IgD-negative memory B cell (primary cell): ENCODE data around the gene HBZ. TPM values are rescaled to one million over a fixed set of nuclear protein-coding genes. Genes with fewer than 3 reads are reported as not detected.
A peak's percentile ranks its signal among the peaks of the same experiment; 100 is the strongest.
"Not testable (repeated sequence)": the region's sequence is repeated elsewhere in the genome, so short reads cannot be mapped to it uniquely, and the experiment has no call there.

ENCODE experiments used
- H3K27ac Mint-ChIP-seq, 3 donors: one replicate each; pipeline ENCODE4 v1.8.0; 2020 to 2022; ENCODE audit warnings: mild to moderate bottlenecking in 3 of 3, mixed read lengths in 3 of 3, moderate library complexity in 1 of 3
- H3K27me3 Mint-ChIP-seq: one replicate; pipeline ENCODE4 v1.8.0; 2021; ENCODE audit warnings: mixed read lengths
- H3K36me3 Mint-ChIP-seq: one replicate; pipeline ENCODE4 v1.8.0; 2020; ENCODE audit warnings: mild to moderate bottlenecking, mixed read lengths
- H3K4me1 Mint-ChIP-seq, 3 donors: one replicate each; pipeline ENCODE4 v1.8.0; 2020 to 2022; ENCODE audit warnings: mixed read lengths in 3 of 3, mild to moderate bottlenecking in 1 of 3
- H3K4me3 Mint-ChIP-seq, 4 donors: one replicate each; pipeline ENCODE4 v1.8.0; 2020 to 2022; ENCODE audit warnings: mild to moderate bottlenecking in 4 of 4, mixed read lengths in 4 of 4, moderate library complexity in 3 of 4
- H3K9me3 Mint-ChIP-seq, 3 donors: one replicate each; pipeline ENCODE4 v1.8.0; 2020 to 2021; ENCODE audit warnings: mixed read lengths in 3 of 3, mild to moderate bottlenecking in 1 of 3
- polyA plus RNA-seq: library from polyadenylated mRNA; unstranded; fragments of 300-500 nt; fragmentation: Illumina TruSeq; gene quantifications from one replicate; pipeline ENCODE4 v1.2.3, GENCODE V29; 2021

Gene HBZ
- polyA plus RNA-seq, 1 donor from 2014 or later, result not detected

- H3K27me3 Mint-ChIP-seq, result peaks cover 18% of the 10 kb centered on the region
- no peaks in the 10 kb centered on the region for H3K4me1 Mint-ChIP-seq
- H3K4me3 Mint-ChIP-seq, result no peak overlapping the region
- no peaks in the 10 kb centered on the region for H3K9me3 Mint-ChIP-seq
- H3K36me3 Mint-ChIP-seq, result no peaks in the 10 kb centered on the region
- no peak overlapping the region for H3K27ac Mint-ChIP-seq
These were observed 3.3 kb upstream of the HBZ start for GRCh38 chr16:149024-149660.

- H3K9me3 Mint-ChIP-seq, H3K4me1 Mint-ChIP-seq, H3K36me3 Mint-ChIP-seq, H3K4me3 Mint-ChIP-seq, H3K27ac Mint-ChIP-seq: not testable (repeated sequence)
- H3K27me3 Mint-ChIP-seq, result peaks cover 22% of the 10 kb centered on the region
These were observed 681 bp downstream of the HBZ start for GRCh38 chr16:153129-153521.

- H3K9me3 Mint-ChIP-seq, H3K36me3 Mint-ChIP-seq, H3K4me3 Mint-ChIP-seq, H3K4me1 Mint-ChIP-seq, H3K27ac Mint-ChIP-seq: not testable (repeated sequence)
- peaks cover 22% of the 10 kb centered on the region for H3K27me3 Mint-ChIP-seq
These were observed 1.2 kb downstream of the HBZ start for GRCh38 chr16:153550-154216.

- peaks cover 5 to 8% (median 5%) of the 10 kb centered on the region in 3 donors for H3K4me1 Mint-ChIP-seq
- H3K9me3 Mint-ChIP-seq, result no peaks in the 10 kb centered on the region
- peaks cover 22% of the 10 kb centered on the region for H3K27me3 Mint-ChIP-seq
- H3K4me3 Mint-ChIP-seq, result peak overlapping the region; percentile 70 to 94 (median 80)
- H3K36me3 Mint-ChIP-seq, result peaks cover 2% of the 10 kb centered on the region
- peak overlapping the region in 1 of 3 donors; percentile 29 for H3K27ac Mint-ChIP-seq
These were observed 2.0 kb downstream of the HBZ start for GRCh38 chr16:154217-155030.

GRCh38 chr16:155031-155398 is 2.6 kb downstream of the HBZ start:
- peaks cover 5 to 8% (median 5%) of the 10 kb centered on the region in 3 donors for H3K4me1 Mint-ChIP-seq
- H3K36me3 Mint-ChIP-seq, result peaks cover 2% of the 10 kb centered on the region
- H3K4me3 Mint-ChIP-seq, result peak overlapping the region; percentile 70 to 94 (median 80)
- H3K9me3 Mint-ChIP-seq, result no peaks in the 10 kb centered on the region
- H3K27me3 Mint-ChIP-seq, result peaks cover 23% of the 10 kb centered on the region
- peak overlapping the region in 1 of 3 donors; percentile 29 for H3K27ac Mint-ChIP-seq

- Mint-ChIP-seq H3K27me3 (peaks cover 23% of the 10 kb centered on the region), H3K36me3 (peaks cover 2% of the 10 kb centered on the region)
These were observed 6.8 kb downstream of the HBZ start for GRCh38 chr16:159136-159849.

GRCh38 chr16:160242-160641 is 7.8 kb downstream of the HBZ start:
- H3K4me3 Mint-ChIP-seq, H3K4me1 Mint-ChIP-seq, H3K27ac Mint-ChIP-seq, H3K36me3 Mint-ChIP-seq, H3K9me3 Mint-ChIP-seq: not testable (repeated sequence)
- peaks cover 20% of the 10 kb centered on the region for H3K27me3 Mint-ChIP-seq

More at GRCh38 chr16:159136-159849, 6.8 kb downstream of the HBZ start:
- H3K4me3 Mint-ChIP-seq, result peak overlapping the region in 1 of 4 donors; percentile 50
- peaks cover 5 to 10% (median 5%) of the 10 kb centered on the region in 3 donors for H3K4me1 Mint-ChIP-seq
- peak overlapping the region in 1 of 3 donors; percentile 39 for H3K27ac Mint-ChIP-seq
- H3K9me3 Mint-ChIP-seq, result no peaks in the 10 kb centered on the region

- Mint-ChIP-seq H3K27me3 (peaks cover 22% of the 10 kb centered on the region), H3K9me3 (no peaks in the 10 kb centered on the region), H3K27ac (no peak overlapping the region)
These were observed 8.3 kb downstream of the HBZ start for GRCh38 chr16:160691-161190.

GRCh38 chr16:162271-162991 is 10.0 kb downstream of the HBZ start:
- H3K4me3 Mint-ChIP-seq, result peak overlapping the region in 2 of 4 donors; percentile 7 to 60
- peaks cover 31% of the 10 kb centered on the region for H3K27me3 Mint-ChIP-seq
- no peaks in the 10 kb centered on the region for H3K36me3 Mint-ChIP-seq
- peak overlapping the region in 2 of 3 donors; percentile 18 to 26 for H3K27ac Mint-ChIP-seq
- peaks cover 0 to 4% (median 1%) of the 10 kb centered on the region in 3 donors for H3K4me1 Mint-ChIP-seq
- H3K9me3 Mint-ChIP-seq, result no peaks in the 10 kb centered on the region

More at GRCh38 chr16:160691-161190, 8.3 kb downstream of the HBZ start:
- Mint-ChIP-seq H3K4me3 (no peak overlapping the region), H3K4me1 (peaks cover 0 to 4% (median 0%) of the 10 kb centered on the region in 3 donors), H3K36me3 (no peaks in the 10 kb centered on the region)

- H3K4me3 Mint-ChIP-seq, H3K4me1 Mint-ChIP-seq, H3K27ac Mint-ChIP-seq, H3K9me3 Mint-ChIP-seq, H3K36me3 Mint-ChIP-seq: not testable (repeated sequence)
- peaks cover 36% of the 10 kb centered on the region for H3K27me3 Mint-ChIP-seq
These were observed 10.7 kb downstream of the HBZ start for GRCh38 chr16:163139-163538.

- H3K9me3 Mint-ChIP-seq, H3K4me1 Mint-ChIP-seq, H3K27ac Mint-ChIP-seq, H3K36me3 Mint-ChIP-seq: not testable (repeated sequence)
- Mint-ChIP-seq H3K4me3 (peak overlapping the region in 1 of 4 donors; percentile 58), H3K27me3 (peaks cover 38% of the 10 kb centered on the region)
These were observed 11.3 kb downstream of the HBZ start for GRCh38 chr16:163696-164095.

GRCh38 chr16:164134-164823 is 11.8 kb downstream of the HBZ start:
- H3K27ac Mint-ChIP-seq, H3K4me3 Mint-ChIP-seq, H3K36me3 Mint-ChIP-seq, H3K9me3 Mint-ChIP-seq, H3K4me1 Mint-ChIP-seq: not testable (repeated sequence)
- peaks cover 40% of the 10 kb centered on the region for H3K27me3 Mint-ChIP-seq

- H3K9me3 Mint-ChIP-seq, result no peaks in the 10 kb centered on the region
- H3K27me3 Mint-ChIP-seq, result peaks cover 37% of the 10 kb centered on the region
- peaks cover 0 to 2% (median 1%) of the 10 kb centered on the region in 3 donors for H3K4me1 Mint-ChIP-seq
- peak overlapping the region in 2 of 3 donors; percentile 42 to 62 for H3K27ac Mint-ChIP-seq
- no peaks in the 10 kb centered on the region for H3K36me3 Mint-ChIP-seq
- H3K4me3 Mint-ChIP-seq, result peak overlapping the region in 3 of 4 donors; percentile 41 to 68 (median 59)
These were observed 12.5 kb downstream of the HBZ start for GRCh38 chr16:164827-165538.
